ENCODE measurements around the gene DHX38.

DNA sequence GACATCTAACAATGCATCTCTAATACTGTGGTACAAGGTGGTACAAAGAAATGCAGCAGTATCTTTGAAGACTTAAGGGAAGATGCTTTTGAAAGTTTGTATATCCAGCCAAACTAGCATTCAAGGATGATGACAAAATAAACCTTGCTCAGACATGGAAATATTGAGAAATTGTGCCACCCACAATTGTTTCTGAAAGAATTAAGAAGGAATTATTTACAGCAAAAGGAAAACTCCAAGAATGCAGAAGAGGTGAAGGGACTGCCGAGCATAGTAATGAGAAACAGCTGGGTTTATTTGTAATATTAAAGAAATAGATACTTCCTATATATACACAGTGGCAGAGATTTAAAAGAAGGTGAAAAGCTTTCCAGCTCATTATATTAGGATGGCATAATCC lies 48.8 kb downstream of the DHX38 start:
- TF ChIP-seq, protein P1, sequence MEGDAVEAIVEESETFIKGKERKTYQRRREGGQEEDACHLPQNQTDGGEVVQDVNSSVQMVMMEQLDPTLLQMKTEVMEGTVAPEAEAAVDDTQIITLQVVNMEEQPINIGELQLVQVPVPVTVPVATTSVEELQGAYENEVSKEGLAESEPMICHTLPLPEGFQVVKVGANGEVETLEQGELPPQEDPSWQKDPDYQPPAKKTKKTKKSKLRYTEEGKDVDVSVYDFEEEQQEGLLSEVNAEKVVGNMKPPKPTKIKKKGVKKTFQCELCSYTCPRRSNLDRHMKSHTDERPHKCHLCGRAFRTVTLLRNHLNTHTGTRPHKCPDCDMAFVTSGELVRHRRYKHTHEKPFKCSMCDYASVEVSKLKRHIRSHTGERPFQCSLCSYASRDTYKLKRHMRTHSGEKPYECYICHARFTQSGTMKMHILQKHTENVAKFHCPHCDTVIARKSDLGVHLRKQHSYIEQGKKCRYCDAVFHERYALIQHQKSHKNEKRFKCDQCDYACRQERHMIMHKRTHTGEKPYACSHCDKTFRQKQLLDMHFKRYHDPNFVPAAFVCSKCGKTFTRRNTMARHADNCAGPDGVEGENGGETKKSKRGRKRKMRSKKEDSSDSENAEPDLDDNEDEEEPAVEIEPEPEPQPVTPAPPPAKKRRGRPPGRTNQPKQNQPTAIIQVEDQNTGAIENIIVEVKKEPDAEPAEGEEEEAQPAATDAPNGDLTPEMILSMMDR (IDR thresholded peaks at IDR 0.05) = no peak
- no peak for TF ChIP-seq POLR2A (IDR thresholded peaks at IDR 0.05)
- no peak for TF ChIP-seq POLR2AphosphoS5 (IDR thresholded peaks at IDR 0.05)

Data from suprapubic skin (tissue), 4 donors.